ENCODE data around the gene MYO1H. TPM values are rescaled to one million over a fixed set of nuclear protein-coding genes. Genes with fewer than 3 reads are reported as not detected.

Gene MYO1H
- total RNA-seq, 1 donor from 2014 or later: not detected

GRCh38 chr12:109475993-109476806 is 128.5 kb downstream of the MYO1H start:
- no peaks in the 10 kb centered on the region for H3K36me3 Mint-ChIP-seq (ENCODE audit: low read depth)
- peaks cover 40% of the 10 kb centered on the region for H3K4me1 Mint-ChIP-seq
- H3K27ac Mint-ChIP-seq (ENCODE audit: unreplicated experiment): peak overlapping the region; percentile 100
- no peaks in the 10 kb centered on the region for H3K27me3 Mint-ChIP-seq (ENCODE audit: low read depth)
- TF ChIP-seq CTCF (conservative IDR thresholded peaks at IDR 0.05): no peak
- H3K4me3 Mint-ChIP-seq: peak overlapping the region; percentile 100
- H3K9me3 Mint-ChIP-seq: no peaks in the 10 kb centered on the region
- no peak for DNase-seq (ENCODE audit: low read depth, low spot score)

GRCh38 chr12:109476807-109477184 is 129.1 kb downstream of the MYO1H start:
- Mint-ChIP-seq H3K27me3 (ENCODE audit: low read depth) (no peaks in the 10 kb centered on the region), H3K4me3 (peak overlapping the region; percentile 100), H3K27ac (ENCODE audit: unreplicated experiment) (peak overlapping the region; percentile 100), H3K36me3 (ENCODE audit: low read depth) (no peaks in the 10 kb centered on the region), H3K9me3 (no peaks in the 10 kb centered on the region), H3K4me1 (peaks cover 40% of the 10 kb centered on the region)
- no peak for TF ChIP-seq CTCF (conservative IDR thresholded peaks at IDR 0.05)
- DNase-seq (ENCODE audit: low read depth, low spot score): no peak

- Mint-ChIP-seq H3K27me3 (ENCODE audit: low read depth) (no peaks in the 10 kb centered on the region), H3K36me3 (ENCODE audit: low read depth) (no peaks in the 10 kb centered on the region), H3K27ac (ENCODE audit: unreplicated experiment) (peak within 1 kb of the TSS; percentile 100), H3K4me3 (peak within 1 kb of the TSS; percentile 100), H3K4me1 (peaks cover 40% of the 10 kb centered on the region), H3K9me3 (no peaks in the 10 kb centered on the region)
- peak; percentile 84 for DNase-seq (ENCODE audit: low read depth, low spot score)
- no peak for TF ChIP-seq CTCF (conservative IDR thresholded peaks at IDR 0.05)
Measured at GRCh38 chr12:109477185-109477962, 129.7 kb downstream of the MYO1H start, which contains the start of the genes KCTD10 and UBE3B. KCTD10 (minus strand) TSS chr12:109477300; CDS start chr12:109477262, 38 bp downstream. UBE3B (plus strand) TSS chr12:109477634; CDS start chr12:109483552, 5,918 bp downstream.

GRCh38 chr12:109477963-109478315 is 130.2 kb downstream of the MYO1H start:
- H3K4me1 Mint-ChIP-seq: peaks cover 40% of the 10 kb centered on the region
- H3K4me3 Mint-ChIP-seq: peak overlapping the region; percentile 100
- no peaks in the 10 kb centered on the region for H3K27me3 Mint-ChIP-seq (ENCODE audit: low read depth)
- no peak for DNase-seq (ENCODE audit: low read depth, low spot score)
- no peak for TF ChIP-seq CTCF (conservative IDR thresholded peaks at IDR 0.05)
- H3K9me3 Mint-ChIP-seq: no peaks in the 10 kb centered on the region
- peak overlapping the region; percentile 100 for H3K27ac Mint-ChIP-seq (ENCODE audit: unreplicated experiment)
- no peaks in the 10 kb centered on the region for H3K36me3 Mint-ChIP-seq (ENCODE audit: low read depth)

- DNase-seq (ENCODE audit: low read depth, low spot score): no peak
- peaks cover 35% of the 10 kb centered on the region for H3K4me1 Mint-ChIP-seq
- H3K4me3 Mint-ChIP-seq: peak overlapping the region; percentile 77
- H3K36me3 Mint-ChIP-seq (ENCODE audit: low read depth): no peaks in the 10 kb centered on the region
- no peaks in the 10 kb centered on the region for H3K27me3 Mint-ChIP-seq (ENCODE audit: low read depth)
- H3K9me3 Mint-ChIP-seq: no peaks in the 10 kb centered on the region
- TF ChIP-seq CTCF (conservative IDR thresholded peaks at IDR 0.05): no peak
- no peak overlapping the region for H3K27ac Mint-ChIP-seq (ENCODE audit: unreplicated experiment)
Measured at GRCh38 chr12:109479761-109480160, 132.1 kb downstream of the MYO1H start.
